ENCODE results near the gene CERCAM.

Gene CERCAM

DNA sequence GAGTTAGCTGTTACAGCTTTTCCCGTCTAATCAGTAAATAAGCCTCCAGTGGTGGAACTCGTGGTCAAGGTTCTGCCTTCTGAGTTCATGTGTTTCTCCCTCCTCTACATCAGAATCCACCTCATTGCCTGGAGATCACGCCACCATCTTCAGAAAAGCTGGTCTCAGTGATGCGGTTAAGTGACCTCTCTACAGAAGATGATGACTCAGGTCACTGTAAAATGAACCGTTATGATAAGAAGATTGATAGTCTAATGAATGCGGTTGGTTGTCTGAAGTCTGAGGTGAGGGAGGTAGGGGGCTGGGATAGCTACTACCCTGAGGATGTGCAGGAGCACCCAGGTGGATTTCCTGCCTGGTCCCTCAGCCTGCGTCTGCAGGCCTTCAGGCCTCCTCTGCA is 48.4 kb downstream of the CERCAM start:
- FAIRE-seq = no peak

DNA sequence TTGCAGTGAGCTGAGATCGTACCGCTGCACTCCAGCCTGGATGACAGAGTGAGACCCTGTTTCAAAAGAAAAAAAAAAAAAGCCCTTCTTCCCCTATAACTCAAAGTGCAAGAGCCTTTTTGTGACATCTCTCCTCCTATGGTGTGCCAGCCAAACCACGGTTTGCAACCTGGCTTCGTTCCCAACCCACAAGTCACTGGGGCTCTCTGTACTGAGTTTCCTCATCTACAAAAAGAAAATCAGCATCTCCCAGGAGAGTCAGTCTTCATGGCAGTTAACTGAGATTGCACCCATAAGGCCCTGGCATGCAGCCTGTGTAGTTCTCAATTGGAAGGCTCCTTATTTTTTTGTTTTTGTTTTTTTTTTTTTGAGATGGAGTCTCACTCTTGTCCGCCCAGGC is 49.9 kb downstream of the CERCAM start:
- no peak for FAIRE-seq

DNA sequence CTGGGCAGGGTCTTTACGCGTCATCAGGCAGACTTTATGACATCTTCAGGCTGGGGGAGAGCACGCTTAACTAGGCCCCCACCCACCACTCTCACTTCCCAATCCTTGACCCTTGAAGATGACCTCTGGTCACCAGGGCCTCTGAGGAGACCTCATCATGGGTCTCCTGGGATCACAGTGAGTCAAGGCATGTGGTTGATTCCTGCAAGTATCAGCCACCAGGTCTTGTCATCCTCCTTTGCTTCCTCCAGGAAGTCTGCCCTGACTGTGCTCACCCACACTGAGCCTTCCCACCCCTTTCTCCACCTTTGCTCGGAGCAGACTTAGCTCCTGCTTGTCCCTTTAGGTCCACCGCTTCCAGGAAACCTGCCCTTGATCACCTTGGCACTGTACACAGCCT is 52.4 kb downstream of the CERCAM start:
- FAIRE-seq = no peak

DNA sequence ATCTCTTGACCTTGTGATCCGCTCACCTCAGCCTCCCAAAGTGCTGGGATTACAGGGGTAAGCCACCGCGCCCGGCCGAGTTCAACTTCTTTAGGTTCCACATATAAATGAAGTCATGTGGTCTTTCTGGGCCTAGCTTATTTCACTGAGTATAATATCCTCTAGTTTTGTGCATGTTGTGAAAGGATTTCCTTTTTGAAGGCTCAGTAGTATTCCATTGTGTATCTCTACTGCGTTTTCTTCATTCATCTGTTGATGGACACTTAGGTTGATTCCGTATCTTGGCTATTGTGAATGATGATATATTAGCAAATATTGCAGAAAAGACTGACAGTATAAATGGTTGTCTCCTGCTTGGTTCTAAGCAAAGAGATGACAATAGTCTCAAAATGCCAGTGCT is 55.2 kb downstream of the CERCAM start:
- no peak for FAIRE-seq

DNA sequence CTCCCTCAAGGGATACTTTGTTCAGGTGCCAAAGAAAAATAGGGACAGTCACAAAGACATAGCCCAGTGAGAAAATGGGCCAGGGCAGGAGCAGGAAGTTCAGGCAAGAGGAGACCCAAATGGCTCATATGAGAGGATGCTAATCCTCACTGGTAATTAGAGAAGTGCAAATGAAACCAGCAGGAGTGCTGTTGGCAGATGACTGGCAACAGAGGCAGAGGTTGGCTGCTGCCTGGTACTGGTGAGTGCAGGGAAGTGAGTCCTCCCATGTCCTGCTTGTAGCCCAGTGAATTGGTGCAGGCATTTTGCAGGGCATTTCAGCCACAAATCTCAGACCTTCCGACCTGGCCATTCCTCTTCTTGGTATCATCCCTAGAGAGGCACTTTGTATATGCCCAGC is 58.6 kb downstream of the CERCAM start:
- FAIRE-seq = no peak

DNA sequence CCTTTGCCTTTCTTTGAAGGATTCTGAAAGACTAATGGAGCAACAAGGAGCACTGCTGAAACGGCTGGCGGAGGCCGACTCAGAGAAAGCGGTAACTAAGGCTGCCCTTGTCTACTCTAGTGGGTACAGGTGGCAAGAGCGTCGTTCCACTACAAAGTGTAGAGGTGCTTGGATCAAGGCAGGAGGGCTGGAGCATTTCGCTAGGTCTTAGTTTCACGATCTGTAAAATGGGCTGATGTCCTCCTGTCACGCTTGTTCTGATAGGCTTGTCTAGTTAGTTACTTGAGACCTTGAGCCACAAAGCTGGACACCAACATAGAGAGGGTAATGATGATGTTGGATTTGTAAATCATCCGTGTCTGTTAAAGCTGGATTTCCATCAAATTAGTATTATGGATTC is 60.9 kb downstream of the CERCAM start:
- FAIRE-seq = no peak

DNA sequence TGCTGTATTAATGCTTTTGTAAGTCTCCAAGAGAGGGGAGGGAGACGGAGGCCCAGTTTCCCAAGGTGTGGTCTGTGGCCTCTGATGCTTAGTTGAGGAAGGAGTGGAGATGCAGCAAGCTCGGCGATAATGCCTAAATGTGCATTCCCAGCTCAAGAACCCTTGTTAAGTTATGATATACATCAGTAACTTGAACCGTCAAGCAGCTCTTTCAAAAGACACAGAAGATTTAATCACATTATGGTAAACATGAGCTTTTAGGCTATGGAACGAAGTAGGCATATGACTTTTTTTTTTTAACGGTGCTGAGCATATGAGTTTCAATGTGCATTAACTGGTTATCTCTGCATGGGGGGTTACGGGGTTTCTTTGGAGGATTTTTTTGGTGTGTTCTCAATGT is 61.5 kb downstream of the CERCAM start:
- no peak for FAIRE-seq

DNA sequence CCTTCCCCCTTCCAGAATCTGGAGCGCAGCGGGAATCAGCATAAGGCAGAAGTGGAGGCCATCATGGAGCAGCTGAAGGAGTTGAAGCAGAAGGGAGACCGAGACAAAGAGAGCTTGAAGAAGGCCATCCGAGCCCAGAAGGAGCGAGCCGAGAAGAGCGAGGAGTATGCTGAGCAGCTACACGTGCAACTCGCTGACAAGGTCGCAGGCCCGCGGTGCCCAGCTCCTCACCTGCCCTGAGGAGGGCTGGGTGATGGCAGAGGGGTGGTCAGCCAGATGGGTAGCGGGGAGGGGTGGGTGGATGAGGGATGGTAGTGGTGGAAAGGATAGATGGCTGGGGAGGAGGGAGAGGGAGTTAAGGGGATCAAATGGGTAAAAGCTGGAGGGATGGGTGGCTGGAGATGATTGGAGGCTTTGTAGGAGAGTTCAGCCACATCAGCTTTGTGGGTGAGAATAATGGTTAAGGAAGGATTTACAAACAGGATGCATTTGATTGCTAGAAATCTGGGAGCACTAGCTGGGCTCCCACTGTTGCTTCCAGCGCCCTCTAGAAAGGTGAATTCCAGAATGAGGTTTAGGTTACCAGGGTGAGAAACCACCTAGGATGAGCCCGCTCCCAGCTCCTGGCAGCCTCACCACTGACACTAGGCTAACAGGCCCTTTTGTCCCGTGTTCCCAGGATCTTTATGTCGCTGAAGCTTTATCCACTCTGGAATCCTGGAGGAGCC is 64.2 kb downstream of the CERCAM start:
- FAIRE-seq = no peak

DNA sequence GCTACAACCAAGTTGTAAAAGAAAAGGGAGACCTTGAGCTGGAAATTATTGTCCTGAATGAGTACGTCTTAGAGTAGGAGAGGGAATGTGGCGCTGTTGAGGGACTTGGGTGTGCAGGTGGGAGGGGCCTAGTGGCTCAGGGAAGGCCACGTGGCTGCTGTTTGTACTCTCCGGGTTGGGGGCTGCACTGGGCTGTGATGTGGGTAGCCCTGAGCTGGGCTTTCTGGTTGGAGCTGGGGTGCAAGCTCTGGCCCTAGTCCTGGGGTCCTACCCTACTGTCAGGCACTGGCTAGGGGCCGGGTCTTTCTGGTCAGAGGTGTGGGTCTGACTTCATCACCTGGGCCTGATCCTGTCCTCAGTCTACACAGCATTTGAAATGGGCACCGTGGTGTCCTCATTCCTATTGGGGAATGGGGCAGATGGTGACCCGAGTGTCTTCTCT is 64.8 kb downstream of the CERCAM start:
- FAIRE-seq = no peak

DNA sequence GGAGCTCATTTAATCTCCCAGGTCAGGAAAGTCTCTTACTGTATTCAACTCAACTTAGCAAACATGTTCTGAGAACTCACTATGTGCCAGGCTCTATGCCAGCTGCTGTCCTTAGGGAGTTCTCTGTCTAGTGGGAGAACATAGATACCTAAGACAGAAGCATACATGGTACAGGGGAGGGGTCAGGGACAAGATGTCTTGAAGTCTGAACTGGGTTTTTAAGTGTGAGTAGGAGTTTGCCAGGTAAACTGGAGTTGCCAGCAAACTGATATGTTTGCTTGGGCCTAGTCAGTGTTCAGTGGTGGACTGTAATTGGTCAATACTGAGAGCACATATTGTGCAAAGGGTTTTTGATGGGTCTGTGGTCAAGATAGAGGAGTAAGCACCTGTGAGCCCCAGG is 65.5 kb downstream of the CERCAM start:
- no peak for FAIRE-seq
